SU-DHL-6 (cell line): ENCODE data around the gene NUDC.
A peak's percentile ranks its signal among the peaks of the same experiment; 100 is the strongest.
"Not testable (repeated sequence)": the region's sequence is repeated elsewhere in the genome, so short reads cannot be mapped to it uniquely, and the experiment has no call there.

Experiments
- H2AFZ ChIP-seq: fragments of 200-600 bp; sonication (generic); 2 replicates; pipeline ENCODE4 v1.6.1; 2014; ENCODE audit warnings: low read depth, mild to moderate bottlenecking, moderate library complexity, mixed read lengths, antibody characterized with exemption, low read length; ENCODE audit not compliant: severe bottlenecking
- H3F3A ChIP-seq: fragments of 200-600 bp; shearing (Covaris generic); 2 replicates; pipeline ENCODE4 v1.6.0; 2016; ENCODE audit warnings: antibody characterized with exemption, mild to moderate bottlenecking; ENCODE audit not compliant: insufficient read depth
- H3K27ac ChIP-seq: fragments of 200-600 bp; sonication (generic); 2 replicates; pipeline ENCODE4 v1.5.1; 2016; ENCODE audit warnings: low read depth, mild to moderate bottlenecking, low read length, moderate library complexity, mixed read lengths
- H3K27me3 ChIP-seq: fragments of 200-600 bp; sonication (generic), shearing (Covaris generic); 2 replicates; pipeline ENCODE4 v1.6.0; 2014; ENCODE audit warnings: mild to moderate bottlenecking, low read length
- H3K36me3 ChIP-seq: fragments of 200-600 bp; sonication (generic); 2 replicates; pipeline ENCODE4 v1.6.1; 2014; ENCODE audit warnings: mild to moderate bottlenecking, low read length, mixed read lengths
- H3K4me2 ChIP-seq: fragments of 300-600, 200-600 bp; shearing (Covaris generic), sonication (generic); 2 replicates; pipeline ENCODE4 v1.6.0; 2014; ENCODE audit warnings: low read length, low read depth, mild to moderate bottlenecking; ENCODE audit not compliant: poor library complexity, severe bottlenecking
- H3K4me3 ChIP-seq: fragments of 200-600 bp; sonication (generic); 2 replicates; pipeline ENCODE4 v1.5.1; 2014; ENCODE audit warnings: antibody characterized with exemption, low read length, mild to moderate bottlenecking, mixed read lengths; ENCODE audit not compliant: insufficient read depth, poor library complexity, severe bottlenecking
- H3K79me2 ChIP-seq: fragments of 200-600 bp; sonication (generic); 2 replicates; pipeline ENCODE4 v1.6.1; 2014; ENCODE audit warnings: mild to moderate bottlenecking, low read length, moderate library complexity; ENCODE audit not compliant: insufficient read depth
- H3K9ac ChIP-seq: fragments of 200-600 bp; sonication (generic); 2 replicates; pipeline ENCODE4 v1.7.0; 2014; ENCODE audit warnings: mild to moderate bottlenecking, low read length
- H3K9me2 ChIP-seq: fragments of 200-600 bp; sonication (generic); replicated peaks from 2 replicates; pipeline ENCODE4 v1.6.1; 2014; ENCODE audit warnings: low read length; ENCODE audit not compliant: insufficient read depth
- H3K9me3 ChIP-seq: fragments of 200-600 bp; sonication (generic); 2 replicates; pipeline ENCODE4 v1.6.1; 2014; ENCODE audit warnings: low read length, mixed read lengths; ENCODE audit not compliant: insufficient read depth
- H4K20me1 ChIP-seq: fragments of 200-600 bp; sonication (generic); 2 replicates; pipeline ENCODE4 v1.6.1; 2014; ENCODE audit warnings: low read depth, mild to moderate bottlenecking, antibody characterized with exemption, low read length, moderate library complexity, mixed read lengths
- EZH2phosphoT487 ChIP-seq: fragments of 200-600 bp; sonication (generic), shearing (Covaris generic); conservative IDR thresholded peaks from 2 replicates; pipeline ENCODE4 v1.6.1; 2018; ENCODE audit warnings: mild to moderate bottlenecking, antibody characterized with exemption, low read length, moderate library complexity, mixed read lengths
- TF ChIP-seq, protein P1 (sequence below): fragments of 200-600 bp; sonication (generic); IDR thresholded peaks from one replicate; pipeline ENCODE4 v1.5.1; 2017; ENCODE audit warnings: antibody characterized with exemption, mild to moderate bottlenecking, low read length, moderate library complexity; ENCODE audit not compliant: insufficient read depth, poor library complexity, severe bottlenecking

Gene NUDC

DNA sequence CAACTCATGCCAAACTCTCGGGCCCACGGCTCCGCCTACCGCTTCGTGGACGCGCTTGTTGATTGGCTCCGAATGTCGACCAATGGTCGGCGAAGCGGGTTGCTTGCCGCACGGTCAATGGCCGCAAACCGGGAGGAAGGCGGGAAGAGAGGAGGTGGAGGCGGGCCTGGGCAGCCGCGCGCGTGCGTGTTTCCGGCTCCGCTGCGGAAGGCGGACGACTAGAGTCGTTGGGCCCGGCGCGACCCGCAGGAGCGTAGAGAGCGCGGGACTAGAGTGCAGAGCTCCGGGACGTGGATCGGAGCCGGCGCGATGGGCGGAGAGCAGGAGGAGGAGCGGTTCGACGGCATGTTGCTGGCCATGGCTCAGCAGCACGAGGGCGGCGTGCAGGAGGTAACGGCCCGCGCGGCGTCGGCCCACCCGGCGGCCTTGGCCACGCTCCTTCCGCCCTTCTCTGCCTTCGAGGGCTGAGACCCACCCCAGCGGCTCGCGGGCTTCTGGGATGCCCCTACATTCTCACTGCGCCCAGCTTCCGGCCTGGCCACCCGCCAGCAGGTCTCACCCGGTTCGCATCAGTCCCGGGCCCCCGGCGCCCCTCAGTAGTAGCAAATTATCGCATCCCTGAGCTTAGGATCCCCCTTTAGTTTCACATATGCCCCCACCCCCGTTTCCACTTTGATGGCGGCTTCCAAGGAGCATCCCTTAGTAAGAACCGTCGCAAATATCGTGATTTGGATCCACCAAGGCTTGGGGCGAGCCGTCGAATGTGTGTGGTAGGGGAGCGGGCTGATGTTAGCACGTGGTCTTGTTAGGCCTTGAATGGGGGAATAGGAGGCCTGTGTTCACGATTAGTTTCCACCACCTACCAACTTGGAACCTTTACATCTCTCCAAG, at the start of gene NUDC:
Gene NUDC, plus strand, starts transcription at position 204 of the 891 bp plus-strand sequence. Its CDS starts 106 bp downstream, at position 310.
- peak within 1 kb of the TSS; percentile 91 for H3K4me2 ChIP-seq
- H3K79me2 ChIP-seq = peaks cover 39% of the 10 kb centered on the region
- H3K27ac ChIP-seq = peak within 1 kb of the TSS; percentile 45
- H3K9ac ChIP-seq = peak within 1 kb of the TSS; percentile 88
- H3K36me3 ChIP-seq = peaks cover 8% of the 10 kb centered on the region
- H3K9me3 ChIP-seq = no peaks in the 10 kb centered on the region
- H2AFZ ChIP-seq = peak within 1 kb of the TSS; percentile 98
- H3K4me3 ChIP-seq = peak within 1 kb of the TSS; percentile 90
- no peaks in the 10 kb centered on the region for H3F3A ChIP-seq
- no peak for TF ChIP-seq EZH2phosphoT487
- TF ChIP-seq, protein P1, sequence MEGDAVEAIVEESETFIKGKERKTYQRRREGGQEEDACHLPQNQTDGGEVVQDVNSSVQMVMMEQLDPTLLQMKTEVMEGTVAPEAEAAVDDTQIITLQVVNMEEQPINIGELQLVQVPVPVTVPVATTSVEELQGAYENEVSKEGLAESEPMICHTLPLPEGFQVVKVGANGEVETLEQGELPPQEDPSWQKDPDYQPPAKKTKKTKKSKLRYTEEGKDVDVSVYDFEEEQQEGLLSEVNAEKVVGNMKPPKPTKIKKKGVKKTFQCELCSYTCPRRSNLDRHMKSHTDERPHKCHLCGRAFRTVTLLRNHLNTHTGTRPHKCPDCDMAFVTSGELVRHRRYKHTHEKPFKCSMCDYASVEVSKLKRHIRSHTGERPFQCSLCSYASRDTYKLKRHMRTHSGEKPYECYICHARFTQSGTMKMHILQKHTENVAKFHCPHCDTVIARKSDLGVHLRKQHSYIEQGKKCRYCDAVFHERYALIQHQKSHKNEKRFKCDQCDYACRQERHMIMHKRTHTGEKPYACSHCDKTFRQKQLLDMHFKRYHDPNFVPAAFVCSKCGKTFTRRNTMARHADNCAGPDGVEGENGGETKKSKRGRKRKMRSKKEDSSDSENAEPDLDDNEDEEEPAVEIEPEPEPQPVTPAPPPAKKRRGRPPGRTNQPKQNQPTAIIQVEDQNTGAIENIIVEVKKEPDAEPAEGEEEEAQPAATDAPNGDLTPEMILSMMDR = no peak
- no peaks in the 10 kb centered on the region for H3K9me2 ChIP-seq
- no peaks in the 10 kb centered on the region for H4K20me1 ChIP-seq
- H3K27me3 ChIP-seq = no peaks in the 10 kb centered on the region

DNA sequence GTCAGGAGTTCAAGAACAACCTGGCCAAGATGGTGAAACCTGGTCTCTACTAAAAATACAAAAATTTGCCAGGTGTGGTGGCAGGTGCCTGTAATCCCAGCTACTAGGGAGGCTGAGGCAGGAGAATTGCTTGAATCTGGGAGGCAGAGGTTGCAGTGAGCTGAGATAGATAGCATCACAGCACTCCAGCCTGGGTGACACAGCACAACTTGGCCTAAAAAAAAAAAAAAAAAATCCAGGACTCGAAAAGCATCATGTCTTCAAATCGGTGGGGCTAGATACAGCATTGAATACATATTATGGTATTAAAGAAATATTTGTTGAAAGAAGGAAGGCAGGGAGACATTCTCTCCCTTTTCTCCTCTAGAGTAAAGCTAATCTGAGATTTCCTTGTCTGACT, 48.4 kb upstream of the NUDC start:
- H2AFZ ChIP-seq, H3K9me2 ChIP-seq, H3K27me3 ChIP-seq, H4K20me1 ChIP-seq, H3K9ac ChIP-seq, H3K79me2 ChIP-seq, H3K36me3 ChIP-seq, H3F3A ChIP-seq, H3K4me3 ChIP-seq, H3K27ac ChIP-seq, H3K9me3 ChIP-seq, H3K4me2 ChIP-seq: not testable (repeated sequence)

DNA sequence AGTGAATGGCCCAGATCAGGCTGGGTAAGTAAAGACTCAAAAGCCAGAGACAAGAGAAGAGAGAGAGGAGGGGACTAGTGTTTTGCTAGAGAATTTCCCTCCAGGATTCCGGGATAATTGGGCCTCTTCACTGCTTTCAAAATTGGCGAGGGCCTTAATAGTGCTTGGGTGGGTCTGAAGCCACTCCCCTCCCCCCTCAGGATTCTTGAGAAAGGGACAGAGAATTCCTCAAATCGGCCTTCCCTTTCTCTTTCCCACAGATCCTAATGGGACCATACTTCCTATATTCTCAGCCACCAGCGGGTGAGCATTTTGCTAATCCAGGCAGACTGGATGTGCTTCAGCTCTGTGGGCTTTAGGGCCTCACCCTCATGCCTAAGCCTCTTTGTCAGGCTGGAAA, 46.6 kb upstream of the NUDC start:
- Histone ChIP-seq H3K4me2 (no peak overlapping the region), H3K36me3 (no peaks in the 10 kb centered on the region), H3F3A (peaks cover 14% of the 10 kb centered on the region; the same call in 1 of the 2 replicates), H3K79me2 (no peaks in the 10 kb centered on the region), H4K20me1 (no peaks in the 10 kb centered on the region), H3K27ac (no peak overlapping the region), H3K9ac (no peak overlapping the region), H2AFZ (no peak overlapping the region), H3K4me3 (no peak overlapping the region), H3K9me2 (no peaks in the 10 kb centered on the region), H3K9me3 (no peaks in the 10 kb centered on the region), H3K27me3 (no peaks in the 10 kb centered on the region)
- TF ChIP-seq EZH2phosphoT487 = no peak
- TF ChIP-seq, protein P1 = no peak

- Histone ChIP-seq H2AFZ (no peak overlapping the region), H3K9me2 (no peaks in the 10 kb centered on the region), H3K9ac (no peak overlapping the region), H3F3A (peaks cover 14% of the 10 kb centered on the region; the same call in 1 of the 2 replicates), H3K27me3 (no peaks in the 10 kb centered on the region), H3K4me2 (no peak overlapping the region), H4K20me1 (no peaks in the 10 kb centered on the region), H3K79me2 (no peaks in the 10 kb centered on the region), H3K36me3 (0 out of 2 replicates have a peak, but pooled peaks cover 3% of the 10 kb centered on the region), H3K4me3 (no peak overlapping the region), H3K9me3 (no peaks in the 10 kb centered on the region), H3K27ac (0 out of 2 replicates have a peak overlapping the region, but pooled peaks have one; percentile 14)
- no peak for TF ChIP-seq EZH2phosphoT487
- TF ChIP-seq, protein P1 = no peak
Measured at GRCh38 chr1:26877326-26877725, 44.2 kb upstream of the NUDC start.
